Measurements from ENCODE around the gene LRRC8C. TPM values are rescaled to one million over a fixed set of nuclear protein-coding genes. Genes with fewer than 3 reads are reported as not detected.
A peak's percentile ranks its signal among the peaks of the same experiment; 100 is the strongest.
"Not testable (repeated sequence)": the region's sequence is repeated elsewhere in the genome, so short reads cannot be mapped to it uniquely, and the experiment has no call there.

LRRC8C gene
- total RNA-seq, 6 donors from 2014 or later = 5.2 to 12.5 (median 11.6) TPM

DNA sequence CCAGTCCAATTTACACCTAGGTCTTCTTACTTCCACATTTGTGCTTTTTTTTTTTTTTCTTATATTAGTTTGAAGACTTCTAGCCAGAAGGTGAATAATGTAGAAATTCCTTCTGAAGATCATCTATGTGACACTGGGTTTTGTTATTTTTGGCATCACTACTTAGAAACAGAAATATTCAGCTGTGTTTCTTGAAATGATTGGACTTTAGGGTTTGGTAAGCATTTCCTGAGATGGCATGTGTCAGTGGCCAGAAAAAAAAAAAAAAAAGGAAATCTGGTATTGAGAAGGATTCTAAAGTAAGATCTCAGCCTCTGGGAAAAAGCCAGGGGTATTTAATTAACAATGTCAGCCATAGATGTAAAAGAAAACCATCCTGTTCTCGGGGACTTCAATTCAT is 43.4 kb upstream of the LRRC8C start:
- DNase-seq (no peak), ATAC-seq (ENCODE audit: low FRiP score in 2 of 2) (no peak)
- H3K27ac ChIP-seq = no peak overlapping the region

DNA sequence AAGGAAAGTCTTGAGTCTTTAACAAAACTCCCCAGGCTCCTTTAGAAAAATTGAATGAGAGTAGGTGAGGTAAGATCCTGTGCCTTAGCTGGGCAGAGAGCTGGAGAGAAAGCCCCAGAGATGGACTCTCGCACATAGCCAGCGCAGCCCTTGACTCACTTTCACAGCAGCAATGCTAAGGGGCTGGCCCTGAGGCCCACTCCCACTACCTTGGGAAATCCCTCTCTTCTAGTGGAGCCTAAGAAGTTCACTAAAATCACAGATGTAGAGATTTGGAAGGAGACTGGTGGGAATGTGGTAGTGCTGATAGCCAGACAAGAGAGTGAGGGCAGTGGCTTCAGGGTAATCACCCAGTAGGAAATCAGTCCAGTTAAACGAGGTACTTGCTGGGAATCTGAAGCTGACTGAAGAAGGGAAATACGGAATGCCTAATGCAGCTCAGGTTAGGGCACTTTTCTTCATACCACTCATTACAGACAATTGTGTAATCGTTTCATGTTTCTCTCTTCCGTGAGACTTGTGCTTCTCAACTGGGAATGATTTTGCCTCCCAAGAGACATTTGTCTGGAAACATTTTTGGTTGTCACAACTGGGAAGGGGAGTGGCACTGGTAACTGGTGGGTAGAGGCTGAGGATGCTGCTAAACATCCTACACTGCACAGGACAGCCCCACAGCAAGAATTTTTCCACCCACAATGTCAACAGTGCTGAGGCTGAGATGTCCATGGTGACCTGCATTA is 42.4 kb upstream of the LRRC8C start:
- peak overlapping the region in 1 of 4 donors; percentile 23 for H3K27ac ChIP-seq
- H3K4me1 ChIP-seq = peaks cover 0 to 13% (median 4%) of the 10 kb centered on the region in 4 donors
- ATAC-seq (ENCODE audit: low FRiP score in 2 of 2) (no peak), DNase-seq (no peak)
- H3K36me3 ChIP-seq = peaks cover 0 to 7% (median 0%) of the 10 kb centered on the region in 4 donors
- no peaks in the 10 kb centered on the region for H3K9me3 ChIP-seq
- no peaks in the 10 kb centered on the region for H3K27me3 ChIP-seq
- TF ChIP-seq EP300 (IDR thresholded peaks at IDR 0.05) (no peak), POLR2AphosphoS5 (IDR thresholded peaks at IDR 0.05) (no peak), POLR2A (IDR thresholded peaks at IDR 0.05) (no peak)
- TF ChIP-seq, protein P1, sequence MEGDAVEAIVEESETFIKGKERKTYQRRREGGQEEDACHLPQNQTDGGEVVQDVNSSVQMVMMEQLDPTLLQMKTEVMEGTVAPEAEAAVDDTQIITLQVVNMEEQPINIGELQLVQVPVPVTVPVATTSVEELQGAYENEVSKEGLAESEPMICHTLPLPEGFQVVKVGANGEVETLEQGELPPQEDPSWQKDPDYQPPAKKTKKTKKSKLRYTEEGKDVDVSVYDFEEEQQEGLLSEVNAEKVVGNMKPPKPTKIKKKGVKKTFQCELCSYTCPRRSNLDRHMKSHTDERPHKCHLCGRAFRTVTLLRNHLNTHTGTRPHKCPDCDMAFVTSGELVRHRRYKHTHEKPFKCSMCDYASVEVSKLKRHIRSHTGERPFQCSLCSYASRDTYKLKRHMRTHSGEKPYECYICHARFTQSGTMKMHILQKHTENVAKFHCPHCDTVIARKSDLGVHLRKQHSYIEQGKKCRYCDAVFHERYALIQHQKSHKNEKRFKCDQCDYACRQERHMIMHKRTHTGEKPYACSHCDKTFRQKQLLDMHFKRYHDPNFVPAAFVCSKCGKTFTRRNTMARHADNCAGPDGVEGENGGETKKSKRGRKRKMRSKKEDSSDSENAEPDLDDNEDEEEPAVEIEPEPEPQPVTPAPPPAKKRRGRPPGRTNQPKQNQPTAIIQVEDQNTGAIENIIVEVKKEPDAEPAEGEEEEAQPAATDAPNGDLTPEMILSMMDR (IDR thresholded peaks at IDR 0.05) = no peak
- WGBS, 2 donors = 73 to 75% methylated on average over 6 of the region's 6 CpGs
- no peak overlapping the region for H3K4me3 ChIP-seq

More for the DNA sequence above, 43.4 kb upstream of the LRRC8C start:
- Histone ChIP-seq H3K36me3 (peaks cover 0 to 17% (median 3%) of the 10 kb centered on the region in 4 donors), H3K4me3 (no peak overlapping the region), H3K9me3 (no peaks in the 10 kb centered on the region), H3K4me1 (peaks cover 0 to 13% (median 4%) of the 10 kb centered on the region in 4 donors), H3K27me3 (no peaks in the 10 kb centered on the region)
- WGBS, 2 donors = 67 to 88% methylated on average over 1 of the region's 1 CpG
- TF ChIP-seq EP300 (IDR thresholded peaks at IDR 0.05) (no peak), POLR2AphosphoS5 (IDR thresholded peaks at IDR 0.05) (no peak), POLR2A (IDR thresholded peaks at IDR 0.05) (no peak)
- TF ChIP-seq, protein P1 (IDR thresholded peaks at IDR 0.05) = no peak

DNA sequence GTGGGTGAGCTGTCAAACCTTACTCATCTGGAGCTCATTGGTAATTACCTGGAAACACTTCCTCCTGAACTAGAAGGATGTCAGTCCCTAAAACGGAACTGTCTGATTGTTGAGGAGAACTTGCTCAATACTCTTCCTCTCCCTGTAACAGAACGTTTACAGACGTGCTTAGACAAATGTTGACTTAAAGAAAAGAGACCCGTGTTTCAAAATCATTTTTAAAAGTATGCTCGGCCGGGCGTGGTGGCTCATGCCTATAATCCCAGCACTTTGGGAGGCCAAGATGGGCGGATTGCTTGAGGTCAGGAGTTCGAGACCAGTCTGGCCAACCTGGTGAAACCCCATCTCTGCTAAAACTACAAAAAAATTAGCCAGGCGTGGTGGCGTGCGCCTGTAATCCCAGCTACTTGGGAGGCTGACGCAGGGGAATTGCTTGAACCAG is 40.0 kb upstream of the LRRC8C start:
- not testable (repeated sequence) for H3K4me3 ChIP-seq, H3K9me3 ChIP-seq, H3K27me3 ChIP-seq, H3K27ac ChIP-seq, H3K36me3 ChIP-seq
- ATAC-seq (ENCODE audit: low FRiP score in 2 of 2) (peak in 1 of 2 donors; percentile 63), DNase-seq (peak in 1 of 2 donors; percentile 52)
- 59 to 76% methylated on average over 13 of the region's 13 CpGs for WGBS, 2 donors
- peaks cover 0 to 13% (median 4%) of the 10 kb centered on the region in 4 donors for H3K4me1 ChIP-seq

DNA sequence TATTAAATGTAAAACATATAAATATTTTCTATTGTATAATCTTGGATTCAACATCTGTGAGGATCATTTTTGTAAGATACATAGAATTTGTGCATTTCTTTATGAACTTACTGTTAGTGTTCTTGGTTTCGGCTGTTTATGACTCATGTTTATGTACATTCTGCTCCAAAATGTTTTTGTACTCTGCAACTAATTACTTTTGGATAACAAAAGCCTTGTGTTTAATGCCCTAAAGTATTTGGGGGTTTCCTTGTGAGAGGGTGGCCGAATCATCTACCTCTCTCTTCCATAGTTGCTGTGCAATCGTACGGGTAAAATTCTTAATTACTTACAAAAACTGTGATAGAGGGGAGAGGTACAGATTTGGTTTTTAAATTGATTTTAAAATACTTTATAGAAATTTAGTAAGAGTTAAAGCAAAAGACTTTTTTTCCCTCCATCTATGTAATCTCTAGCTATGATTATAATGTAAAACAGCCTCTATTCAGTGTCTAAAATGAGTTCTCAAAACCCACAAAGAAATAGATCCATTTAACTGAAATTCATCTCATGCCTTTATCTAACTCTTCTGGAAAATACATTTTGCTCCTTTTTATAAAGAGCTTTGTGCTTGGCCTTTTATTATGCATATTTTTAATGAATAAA is 38.7 kb upstream of the LRRC8C start:
- Histone ChIP-seq H3K36me3 (peaks cover 0 to 3% (median 0%) of the 10 kb centered on the region in 4 donors), H3K9me3 (no peaks in the 10 kb centered on the region), H3K27me3 (no peaks in the 10 kb centered on the region), H3K27ac (no peak overlapping the region), H3K4me1 (peaks cover 0 to 13% (median 4%) of the 10 kb centered on the region in 4 donors), H3K4me3 (no peak overlapping the region)
- DNase-seq (no peak), ATAC-seq (ENCODE audit: low FRiP score in 2 of 2) (no peak)
- 93 to 94% methylated on average over 4 of the region's 4 CpGs for WGBS, 2 donors
- TF ChIP-seq, protein P1 (IDR thresholded peaks at IDR 0.05) = no peak
- no peak for TF ChIP-seq EP300 (IDR thresholded peaks at IDR 0.05)
- TF ChIP-seq POLR2A (IDR thresholded peaks at IDR 0.05) = no peak
- TF ChIP-seq POLR2AphosphoS5 (IDR thresholded peaks at IDR 0.05) = no peak

DNA sequence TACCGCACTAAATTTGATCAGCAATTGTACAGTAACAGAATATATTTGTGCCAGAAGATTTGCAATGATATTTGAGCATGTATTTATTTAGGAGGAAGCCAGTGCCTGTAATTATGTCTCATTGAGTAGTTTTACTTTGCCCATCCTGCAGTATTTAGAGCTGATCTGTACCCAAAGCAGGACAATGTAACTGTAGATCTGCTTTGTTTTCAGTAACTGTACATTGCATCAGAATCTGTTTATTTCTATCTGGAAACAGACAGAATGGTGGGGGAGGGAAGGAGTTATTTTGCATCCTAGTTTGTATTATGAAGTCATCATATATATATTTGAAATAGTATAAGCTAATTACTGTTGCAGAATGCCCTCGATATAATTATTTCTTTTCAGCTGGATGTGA is 36.2 kb upstream of the LRRC8C start:
- ATAC-seq (ENCODE audit: low FRiP score in 2 of 2) = no peak
- WGBS, 2 donors = 94 to 96% methylated on average over 2 of the region's 2 CpGs
- no peak for TF ChIP-seq POLR2AphosphoS5 (IDR thresholded peaks at IDR 0.05)
- no peak for TF ChIP-seq EP300 (IDR thresholded peaks at IDR 0.05)
- TF ChIP-seq, protein P1 (IDR thresholded peaks at IDR 0.05) = no peak
- TF ChIP-seq POLR2A (IDR thresholded peaks at IDR 0.05) = no peak

More for the DNA sequence above, 36.2 kb upstream of the LRRC8C start:
- Histone ChIP-seq H3K27me3 (no peaks in the 10 kb centered on the region), H3K4me1 (peaks cover 0 to 4% (median 4%) of the 10 kb centered on the region in 4 donors), H3K4me3 (no peak overlapping the region), H3K27ac (no peak overlapping the region), H3K36me3 (peaks cover 0 to 3% (median 0%) of the 10 kb centered on the region in 4 donors), H3K9me3 (no peaks in the 10 kb centered on the region)
- no peak for DNase-seq

Data from upper lobe of left lung (tissue), 6 donors.